HG02642 (cell line): ENCODE results near the gene EGFR.

Source experiments
- ATAC-seq: cut with Tn5 transposase; IDR thresholded peaks from one replicate; pipeline ENCODE4 v1.9.1; 2021; ENCODE audit warnings: mild to moderate bottlenecking; ENCODE audit not compliant: unreplicated experiment, poor library complexity

The EGFR gene

GRCh38 chr7:55113760-55114540 lies 95.1 kb downstream of the EGFR start:
- no peak for ATAC-seq

GRCh38 chr7:55117286-55117685 lies 98.5 kb downstream of the EGFR start:
- no peak for ATAC-seq

- no peak for ATAC-seq
Observed at GRCh38 chr7:55118426-55118825, 99.6 kb downstream of the EGFR start.

GRCh38 chr7:55119571-55119970 lies 100.8 kb downstream of the EGFR start:
- ATAC-seq, result no peak

GRCh38 chr7:55120074-55120473 lies 101.3 kb downstream of the EGFR start:
- ATAC-seq, result no peak

- no peak for ATAC-seq
Observed at GRCh38 chr7:55120501-55121198, 101.8 kb downstream of the EGFR start.

GRCh38 chr7:55121249-55121648 lies 102.4 kb downstream of the EGFR start:
- ATAC-seq, result no peak

- no peak for ATAC-seq
Observed at GRCh38 chr7:55122263-55122662, 103.4 kb downstream of the EGFR start.

GRCh38 chr7:55124989-55125875 lies 106.4 kb downstream of the EGFR start:
- no peak for ATAC-seq

GRCh38 chr7:55127135-55127551 lies 108.3 kb downstream of the EGFR start:
- ATAC-seq, result no peak

- no peak for ATAC-seq
Observed at GRCh38 chr7:55127622-55128081, 108.8 kb downstream of the EGFR start.

- no peak for ATAC-seq
Observed at GRCh38 chr7:55128693-55129394, 110.0 kb downstream of the EGFR start.

- ATAC-seq, result no peak
Observed at GRCh38 chr7:55129541-55130394, 111.0 kb downstream of the EGFR start.

- peak; percentile 53 for ATAC-seq
Observed at GRCh38 chr7:55130395-55131141, 111.8 kb downstream of the EGFR start.

GRCh38 chr7:55131142-55131929 lies 112.5 kb downstream of the EGFR start:
- ATAC-seq, result no peak

GRCh38 chr7:55132550-55132889 lies 113.7 kb downstream of the EGFR start:
- no peak for ATAC-seq

- no peak for ATAC-seq
Observed at GRCh38 chr7:55132890-55133551, 114.2 kb downstream of the EGFR start.
